HL-60/S4 treated with retinoic acid at 250 ng/mL for 4 days and 3 days (cell line): ENCODE results near the gene MRPL55.

Experiments
- in situ Hi-C: fragments of 300-500 bp; cut with MboI; formaldehyde crosslinking; loops from 2 replicates; pipeline ENCODE4 v1.7.0; 2022; ENCODE audit warnings: low sequenced_read_pairs

MRPL55 gene

DNA sequence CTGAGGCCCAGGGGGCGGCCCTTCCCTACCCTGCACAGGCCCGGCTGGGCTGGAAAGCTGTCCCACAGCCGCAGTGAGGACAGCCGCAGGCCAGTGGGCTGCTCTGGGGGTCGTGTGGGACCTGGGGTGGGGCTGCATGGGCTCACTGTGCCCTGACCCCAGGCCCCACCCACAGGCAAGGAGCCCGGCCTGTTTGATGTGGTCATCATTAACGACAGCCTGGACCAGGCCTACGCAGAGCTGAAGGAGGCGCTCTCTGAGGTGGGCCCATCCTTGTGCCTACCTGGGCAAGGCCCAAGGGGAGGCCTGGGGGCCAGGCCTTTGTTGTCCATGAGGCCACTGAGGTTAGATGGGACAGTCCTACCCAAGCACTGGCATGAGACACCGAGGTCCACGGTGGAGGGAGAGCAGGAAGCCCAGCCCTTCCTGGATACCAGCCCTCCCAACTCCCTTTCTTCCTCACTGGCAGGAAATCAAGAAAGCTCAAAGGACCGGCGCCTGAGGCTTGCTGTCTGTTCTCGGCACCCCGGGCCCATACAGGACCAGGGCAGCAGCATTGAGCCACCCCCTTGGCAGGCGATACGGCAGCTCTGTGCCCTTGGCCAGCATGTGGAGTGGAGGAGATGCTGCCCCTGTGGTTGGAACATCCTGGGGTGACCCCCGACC is 39.2 kb upstream of the MRPL55 start:
- in situ Hi-C loops, result no loop called here

- in situ Hi-C loops, result no loop called here
Measured at GRCh38 chr1:228147768-228148167, 38.7 kb upstream of the MRPL55 start.

DNA sequence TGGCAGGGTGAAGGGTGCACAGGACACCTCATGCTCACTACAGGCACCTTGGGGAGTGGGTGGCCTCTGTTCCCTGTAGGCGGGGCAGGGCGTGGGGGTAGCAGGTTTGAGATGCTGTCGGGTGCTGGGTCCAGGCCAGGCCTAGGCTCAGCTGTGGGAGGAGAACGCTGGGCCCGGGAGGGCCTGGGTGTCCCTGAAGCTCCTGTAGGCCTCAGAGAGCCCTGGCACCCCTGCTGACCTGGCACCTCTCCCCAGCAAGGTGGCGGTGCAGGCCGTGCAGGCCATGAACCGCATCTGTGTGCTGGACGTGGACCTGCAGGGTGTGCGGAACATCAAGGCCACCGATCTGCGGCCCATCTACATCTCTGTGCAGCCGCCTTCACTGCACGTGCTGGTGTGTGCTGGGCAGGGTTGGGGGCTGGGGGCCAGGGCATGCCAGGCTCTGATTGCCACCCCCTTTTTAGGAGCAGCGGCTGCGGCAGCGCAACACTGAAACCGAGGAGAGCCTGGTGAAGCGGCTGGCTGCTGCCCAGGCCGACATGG is 38.1 kb upstream of the MRPL55 start:
- in situ Hi-C loops, result no loop called here

DNA sequence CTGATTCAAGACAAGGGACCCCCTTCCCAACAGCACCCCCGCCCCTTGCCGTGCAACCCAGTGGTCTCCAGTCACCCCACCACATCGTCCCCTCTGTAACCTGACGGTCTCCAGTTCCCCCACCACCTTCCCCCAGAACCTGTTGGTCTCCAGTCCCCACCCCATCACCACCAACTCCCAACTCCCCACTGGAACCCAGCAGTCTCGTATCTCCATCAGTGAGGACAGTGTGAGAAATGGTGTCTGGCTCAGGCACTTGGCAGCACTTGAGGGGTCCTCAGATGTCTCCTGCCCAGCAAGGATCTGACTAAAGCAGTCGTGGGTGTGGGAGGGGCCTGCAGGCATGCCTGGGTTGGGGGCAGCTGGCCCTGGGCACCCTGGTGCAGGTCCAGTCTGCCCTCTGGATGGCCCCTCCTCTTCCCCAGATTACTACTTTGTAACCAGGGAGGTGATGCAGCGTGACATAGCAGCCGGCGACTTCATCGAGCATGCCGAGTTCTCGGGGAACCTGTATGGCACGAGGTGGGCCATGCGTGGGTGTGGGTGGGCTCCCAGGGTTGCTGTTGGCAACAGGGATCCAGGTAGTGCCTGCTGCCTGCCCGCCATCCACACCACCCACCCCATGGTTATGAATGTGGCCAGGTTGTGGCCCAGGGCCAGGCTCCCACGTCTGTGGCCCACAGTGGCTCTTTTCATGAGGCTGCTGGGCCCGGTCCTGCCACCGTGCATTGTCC is 37.5 kb upstream of the MRPL55 start:
- in situ Hi-C loops, result no loop called here

- in situ Hi-C loops, result no loop called here
Measured at GRCh38 chr1:228145463-228146416, 36.6 kb upstream of the MRPL55 start.

GRCh38 chr1:228144993-228145343 is 35.9 kb upstream of the MRPL55 start:
- in situ Hi-C loops, result no loop called here

DNA sequence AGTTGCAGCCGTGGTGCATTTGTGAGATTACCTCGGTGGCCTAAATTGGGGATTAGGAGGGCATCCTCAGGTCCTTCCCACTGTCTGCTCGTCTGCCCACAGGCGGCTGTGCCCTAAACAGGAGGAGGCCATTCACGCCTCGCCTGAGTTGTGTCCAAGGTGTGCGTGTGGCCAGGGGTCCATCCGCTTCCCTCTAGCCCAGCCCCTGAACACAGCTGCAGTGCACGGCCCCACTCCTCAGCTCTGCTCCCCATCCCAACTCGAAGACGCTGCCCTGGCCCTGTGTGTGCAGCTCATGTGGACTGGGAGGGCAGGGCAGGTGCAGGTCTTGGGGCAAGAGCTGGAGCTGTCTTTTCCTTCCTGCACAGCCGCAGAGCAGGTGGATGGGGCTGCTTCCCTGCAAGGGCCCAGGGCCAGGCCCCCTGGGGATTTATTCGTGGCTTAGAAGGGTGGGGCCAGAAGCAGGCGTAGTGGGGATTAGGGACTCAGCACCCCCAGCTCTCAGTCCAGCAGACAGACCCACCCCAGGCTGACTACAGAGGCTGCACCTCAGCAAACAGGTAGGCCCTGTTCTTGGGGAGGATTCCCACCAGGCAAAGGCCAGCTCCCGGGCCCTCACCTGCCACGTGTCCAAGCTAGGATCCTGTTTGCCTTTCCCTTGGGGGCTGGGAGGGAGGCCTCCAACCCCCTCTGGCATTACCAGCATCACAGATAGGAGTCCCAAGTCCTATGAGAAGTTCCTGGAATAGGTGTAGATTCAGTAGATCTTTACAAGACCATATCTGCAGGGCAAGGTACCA is 35.3 kb upstream of the MRPL55 start:
- in situ Hi-C loops, result no loop called here

- in situ Hi-C loops, result no loop called here
Measured at GRCh38 chr1:228143480-228144192, 34.5 kb upstream of the MRPL55 start.

GRCh38 chr1:228142701-228143136 is 33.6 kb upstream of the MRPL55 start:
- in situ Hi-C loops, result no loop called here

DNA sequence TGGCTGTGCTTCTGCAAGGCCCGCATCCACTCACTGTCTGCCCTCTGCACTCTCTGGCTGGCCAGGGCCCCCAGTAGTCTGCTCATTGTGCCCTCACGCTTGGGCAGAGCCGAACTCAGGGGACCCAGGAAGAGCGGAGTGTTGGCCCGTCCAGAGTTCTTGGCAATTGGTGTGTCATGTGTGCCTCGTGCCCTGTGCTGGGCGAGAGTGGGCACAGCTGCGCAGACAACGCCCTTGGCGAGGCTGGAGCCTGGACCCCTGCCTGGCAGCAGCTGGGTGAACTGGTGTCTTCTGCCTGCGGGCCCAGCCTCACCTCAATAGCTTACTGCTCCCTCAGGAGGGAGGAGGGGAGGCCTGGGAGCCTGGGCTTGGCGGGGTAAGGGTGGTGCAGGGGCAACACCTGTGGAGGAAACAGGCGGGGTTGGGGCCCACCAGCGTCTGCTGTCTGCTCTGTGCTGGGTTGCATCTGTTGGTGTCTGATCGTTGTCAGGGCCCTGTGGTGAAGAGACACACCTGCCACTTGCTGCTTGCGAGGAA is 33.1 kb upstream of the MRPL55 start:
- in situ Hi-C loops, result no loop called here

DNA sequence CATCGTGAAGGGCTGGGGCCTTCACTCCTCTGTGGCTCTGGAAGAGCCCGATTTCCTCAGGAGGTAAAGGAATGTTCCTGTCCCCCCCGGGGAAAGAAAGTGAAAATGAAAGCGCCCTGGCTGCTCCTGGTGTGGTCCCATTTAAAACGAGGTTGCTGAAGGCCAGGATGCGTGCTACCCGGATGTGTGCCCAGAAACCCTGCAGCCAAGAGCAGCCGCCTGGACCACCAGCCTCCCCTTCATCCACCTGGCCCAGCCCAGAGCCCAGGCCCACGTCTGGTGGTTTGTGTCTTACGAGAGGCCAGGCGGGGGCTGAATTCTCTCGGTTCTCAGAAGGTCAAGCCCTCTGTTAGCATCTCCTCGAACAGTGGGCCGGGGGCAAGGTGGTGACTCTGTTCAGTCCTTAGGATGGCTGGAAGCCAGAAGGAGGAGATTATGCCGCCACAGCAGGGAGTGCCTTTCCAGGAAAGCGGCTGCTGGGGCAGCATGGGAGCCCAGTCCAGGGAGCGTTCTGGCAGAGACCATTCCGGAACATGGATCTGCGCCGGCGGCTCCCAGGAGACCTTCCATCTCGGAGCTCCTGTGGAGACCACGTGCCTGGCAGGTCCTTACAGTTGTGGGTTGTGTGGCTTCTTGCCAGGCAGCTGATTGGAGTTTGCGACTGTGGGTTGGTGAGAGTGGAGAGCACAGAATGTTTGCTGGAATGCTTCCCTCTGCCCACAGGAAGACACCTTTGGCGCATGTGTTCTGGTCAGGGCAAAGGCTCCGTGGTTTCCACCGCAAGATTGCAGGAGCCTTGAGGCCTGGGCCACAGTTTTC is 32.3 kb upstream of the MRPL55 start:
- in situ Hi-C loops, result no loop called here

DNA sequence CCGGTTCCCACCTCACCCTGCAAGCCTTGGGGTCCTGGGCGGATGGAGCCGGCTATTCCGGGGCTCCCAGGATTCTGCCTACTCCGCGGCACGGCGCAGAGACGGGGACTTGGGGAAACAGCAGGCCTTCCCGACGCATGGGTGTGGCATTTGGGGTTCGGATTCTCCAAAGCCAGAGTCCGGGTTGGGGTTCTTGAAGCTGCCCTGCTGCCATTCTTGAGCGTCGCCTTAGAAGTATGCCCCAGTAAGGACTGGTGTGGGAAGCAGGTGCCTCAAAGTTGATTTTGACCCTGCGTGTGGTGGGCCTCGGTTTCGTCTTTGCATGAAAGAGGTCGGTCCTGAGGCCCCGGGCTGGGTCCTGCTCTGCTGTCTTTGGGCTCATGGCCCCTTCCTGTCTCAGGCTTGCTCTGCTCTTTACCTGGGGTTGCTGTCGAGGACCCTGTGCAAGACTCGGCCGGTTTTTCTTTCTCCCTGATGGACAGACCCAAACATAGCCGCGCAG is 31.7 kb upstream of the MRPL55 start:
- in situ Hi-C loops, result no loop called here

DNA sequence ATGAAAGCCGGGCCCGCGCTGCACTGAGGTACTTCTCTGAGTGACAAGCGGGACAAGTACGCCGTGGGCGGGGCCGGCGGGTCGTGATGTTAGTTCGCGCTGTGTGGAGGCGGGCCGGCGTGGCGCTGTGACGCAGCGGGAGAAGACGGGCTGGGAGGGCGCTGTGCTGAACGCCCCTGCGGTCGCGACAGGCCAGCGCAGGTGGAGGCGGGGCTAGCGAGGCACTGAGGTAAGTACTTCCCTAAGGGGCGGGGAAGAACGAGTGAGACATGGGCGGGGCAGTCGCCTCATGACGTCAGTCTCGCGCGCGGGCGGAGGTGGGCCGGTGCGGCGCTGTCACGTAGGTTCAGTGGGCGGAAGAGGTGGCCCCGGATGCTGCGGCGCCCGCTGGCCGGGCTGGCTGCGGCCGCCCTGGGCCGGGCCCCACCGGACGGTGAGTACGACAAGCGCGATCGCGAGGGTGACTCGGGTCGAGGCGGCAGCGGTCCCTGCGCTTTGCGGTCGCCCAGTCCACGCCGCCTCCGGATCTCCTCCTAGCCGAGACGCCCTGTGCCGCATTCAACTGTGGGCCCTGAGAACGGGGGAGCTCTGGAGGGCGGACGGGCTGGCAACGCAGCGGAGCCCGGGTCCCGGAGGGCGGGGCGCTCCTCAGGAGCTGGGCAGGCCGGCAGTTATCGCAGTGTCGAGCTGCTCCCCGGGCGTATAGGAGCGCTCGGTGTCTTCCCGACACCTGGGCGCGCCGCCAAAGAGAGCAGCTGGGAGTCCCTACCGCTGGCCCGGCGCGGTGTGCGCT is 31.0 kb upstream of the MRPL55 start, which contains the start of gene GUK1:
Gene GUK1 (plus strand): TSS at position 349 of the 793 bp plus-strand sequence. CDS start 24 bp downstream, at position 373.
- in situ Hi-C loops, result loop anchor here (10.0 kb wide), 1 partner anchor 365 kb away; no protein-coding TSS in a partner anchor

DNA sequence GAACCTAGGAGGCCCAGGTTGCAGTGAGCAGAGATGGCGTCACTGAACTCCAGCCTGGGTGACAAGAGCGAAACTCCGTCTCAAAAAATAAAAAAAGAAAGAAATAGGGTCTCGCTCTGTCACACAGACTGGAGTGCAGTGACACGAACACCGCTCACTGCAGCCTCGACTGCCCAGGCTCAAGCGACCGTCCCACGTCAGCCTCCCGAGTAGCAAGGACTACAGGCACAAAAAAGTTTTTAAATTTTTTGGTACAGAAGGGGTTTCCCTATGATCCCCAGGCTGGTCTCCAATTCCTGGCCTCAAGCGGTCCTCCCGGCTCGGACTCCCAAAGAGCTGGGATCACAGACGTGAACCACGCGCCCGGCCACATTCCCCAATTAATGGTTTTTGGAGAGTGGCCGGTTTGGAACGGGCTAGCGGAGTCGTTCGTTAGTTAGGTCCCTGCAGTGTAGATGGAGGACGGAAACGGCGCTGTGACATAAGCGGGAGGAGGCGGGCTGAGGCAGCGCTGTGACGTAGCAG is 30.4 kb upstream of the MRPL55 start:
- in situ Hi-C loops, result loop anchor here (10.0 kb wide), 1 partner anchor 365 kb away; no protein-coding TSS in a partner anchor

GRCh38 chr1:228136901-228137300 is 27.8 kb upstream of the MRPL55 start:
- in situ Hi-C loops, result loop anchor here (10.0 kb wide), 1 partner anchor 368 kb away; no protein-coding TSS in a partner anchor

DNA sequence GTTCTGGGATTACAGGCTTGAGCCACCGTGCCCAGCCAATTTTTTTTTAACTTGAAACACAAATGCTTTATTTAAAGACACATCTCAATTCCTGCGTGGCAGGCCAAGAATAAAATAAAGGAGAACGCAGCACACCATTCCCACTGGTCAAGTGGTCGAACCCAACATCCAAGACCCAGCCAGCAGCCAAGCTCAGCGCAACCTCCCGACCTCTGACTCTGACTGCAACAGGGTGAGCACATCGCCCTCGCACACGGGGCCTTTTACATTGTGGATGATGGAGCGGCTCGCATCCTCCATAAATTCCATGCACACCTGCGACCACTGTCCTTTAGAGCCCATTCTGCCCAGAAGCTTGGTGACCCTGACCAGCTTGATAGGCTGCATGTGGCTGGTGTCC is 25.5 kb upstream of the MRPL55 start:
- in situ Hi-C loops, result loop anchor here (10.0 kb wide), 1 partner anchor 370 kb away; no protein-coding TSS in a partner anchor

GRCh38 chr1:228131766-228132165 is 22.7 kb upstream of the MRPL55 start:
- in situ Hi-C loops, result loop anchor here (10.0 kb wide), 1 partner anchor 373 kb away; no protein-coding TSS in a partner anchor
